ENCODE results near the gene MEIS1. TPM values are rescaled to one million over a fixed set of nuclear protein-coding genes. Genes with fewer than 3 reads are reported as not detected.

The MEIS1 gene
- total RNA-seq, 1 experiment from 2014 or later: 89.4 TPM

DNA sequence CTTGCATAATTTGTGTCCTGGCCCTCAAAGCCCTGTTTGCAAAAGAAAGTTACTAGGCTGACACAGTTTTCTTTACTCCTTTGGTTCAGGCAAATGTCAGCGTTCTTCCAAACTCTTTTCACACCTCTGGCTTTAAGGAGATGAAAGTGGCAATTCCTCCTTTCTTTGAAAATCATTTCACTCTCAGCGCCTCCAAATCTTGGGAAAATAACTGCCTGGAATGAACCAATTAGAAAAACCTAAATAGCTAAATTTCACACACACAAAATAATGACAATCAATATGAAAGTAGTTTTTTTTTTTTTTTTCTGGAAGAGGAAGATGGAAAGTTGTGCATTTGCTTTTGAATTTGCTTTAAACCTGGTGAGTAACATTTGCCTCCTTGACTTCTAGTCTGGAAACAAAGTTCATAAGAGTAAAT lies 1.7 kb downstream of the MEIS1 start:
- H3K4me1 ChIP-seq (ENCODE audit: insufficient read depth, low read length, poor library complexity, severe bottlenecking): peaks cover 12% of the 10 kb centered on the region
- no peaks in the 10 kb centered on the region for H3K27me3 ChIP-seq (replicated peaks; ENCODE audit: insufficient read depth, low read depth, low read length, poor library complexity)
- DNase-seq (ENCODE audit: low spot score): no peak
- peaks cover 39% of the 10 kb centered on the region for H3K36me3 ChIP-seq (ENCODE audit: insufficient read depth, low read length, poor library complexity, severe bottlenecking)
- ChIA-PET CTCF (interaction anchor here (0.6 kb wide), 1 partner anchor 140 kb away, joined by 3 read pairs; no protein-coding TSS in a partner anchor), POLR2A (ENCODE audit: low non-redundant PET) (interaction anchor here (0.6 kb wide), 1 partner anchor 833 kb away, joined by 4 read pairs; no protein-coding TSS in a partner anchor)
- TF ChIP-seq, protein P1, sequence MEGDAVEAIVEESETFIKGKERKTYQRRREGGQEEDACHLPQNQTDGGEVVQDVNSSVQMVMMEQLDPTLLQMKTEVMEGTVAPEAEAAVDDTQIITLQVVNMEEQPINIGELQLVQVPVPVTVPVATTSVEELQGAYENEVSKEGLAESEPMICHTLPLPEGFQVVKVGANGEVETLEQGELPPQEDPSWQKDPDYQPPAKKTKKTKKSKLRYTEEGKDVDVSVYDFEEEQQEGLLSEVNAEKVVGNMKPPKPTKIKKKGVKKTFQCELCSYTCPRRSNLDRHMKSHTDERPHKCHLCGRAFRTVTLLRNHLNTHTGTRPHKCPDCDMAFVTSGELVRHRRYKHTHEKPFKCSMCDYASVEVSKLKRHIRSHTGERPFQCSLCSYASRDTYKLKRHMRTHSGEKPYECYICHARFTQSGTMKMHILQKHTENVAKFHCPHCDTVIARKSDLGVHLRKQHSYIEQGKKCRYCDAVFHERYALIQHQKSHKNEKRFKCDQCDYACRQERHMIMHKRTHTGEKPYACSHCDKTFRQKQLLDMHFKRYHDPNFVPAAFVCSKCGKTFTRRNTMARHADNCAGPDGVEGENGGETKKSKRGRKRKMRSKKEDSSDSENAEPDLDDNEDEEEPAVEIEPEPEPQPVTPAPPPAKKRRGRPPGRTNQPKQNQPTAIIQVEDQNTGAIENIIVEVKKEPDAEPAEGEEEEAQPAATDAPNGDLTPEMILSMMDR (conservative IDR thresholded peaks at IDR 0.05; ENCODE audit: low read depth, low read length): no peak
- no peak for TF ChIP-seq EZH2 (IDR thresholded peaks at IDR 0.05; ENCODE audit: borderline replicate concordance, low read depth, low read length, poor library complexity, severe bottlenecking)
- peak overlapping the region; percentile 95 for H3K27ac ChIP-seq (ENCODE audit: low read depth, low read length, poor library complexity, severe bottlenecking)
- H3K9me3 ChIP-seq (ENCODE audit: low read depth, low read length, poor library complexity, severe bottlenecking): no peaks in the 10 kb centered on the region
- intact Hi-C loops (cut with micrococcal nuclease; ENCODE audit: unreplicated experiment): loop anchor here (10.0 kb wide), 1 partner anchor 1218 kb away; no protein-coding TSS in a partner anchor
- peak overlapping the region; percentile 59 for H3K4me3 ChIP-seq (ENCODE audit: low read depth, low read length, poor library complexity, severe bottlenecking)
- no TSS peak for BruUV-seq (replicated peaks)

DNA sequence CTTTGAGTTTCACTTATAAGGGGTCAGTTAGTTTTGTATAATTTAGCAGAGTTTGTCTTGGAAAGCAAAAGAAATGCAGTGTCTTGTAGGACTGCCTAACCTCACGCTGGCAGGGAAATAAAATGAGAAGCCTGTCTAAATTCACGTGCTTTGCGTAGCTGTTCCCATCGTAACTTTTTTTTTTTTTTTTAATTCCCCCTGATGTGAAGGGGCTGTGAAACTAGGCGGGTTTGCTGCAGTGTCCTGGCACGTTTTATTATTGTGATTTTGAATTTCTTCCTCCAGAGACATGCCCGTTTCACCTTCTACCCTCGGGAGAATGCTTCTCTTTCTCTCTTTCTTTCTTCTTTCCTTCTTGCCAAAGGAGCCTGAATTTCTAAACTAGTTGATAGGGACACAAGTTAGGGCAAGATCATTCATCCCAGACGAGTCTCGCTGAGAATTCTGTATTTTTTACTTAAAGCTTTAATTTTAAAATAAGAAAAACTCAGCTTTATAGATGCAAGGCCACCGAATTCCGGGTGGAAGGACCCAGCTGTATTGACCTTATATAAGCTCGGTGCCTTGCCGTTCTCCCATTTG lies 2.3 kb downstream of the MEIS1 start:
- no TSS peak for BruUV-seq (replicated peaks)
- Histone ChIP-seq H3K36me3 (ENCODE audit: insufficient read depth, low read length, poor library complexity, severe bottlenecking) (peaks cover 45% of the 10 kb centered on the region), H3K4me3 (ENCODE audit: low read depth, low read length, poor library complexity, severe bottlenecking) (peak overlapping the region; percentile 59), H3K27ac (ENCODE audit: low read depth, low read length, poor library complexity, severe bottlenecking) (peak overlapping the region; percentile 95), H3K27me3 (replicated peaks; ENCODE audit: insufficient read depth, low read depth, low read length, poor library complexity) (no peaks in the 10 kb centered on the region), H3K4me1 (ENCODE audit: insufficient read depth, low read length, poor library complexity, severe bottlenecking) (peaks cover 14% of the 10 kb centered on the region), H3K9me3 (ENCODE audit: low read depth, low read length, poor library complexity, severe bottlenecking) (no peaks in the 10 kb centered on the region)
- ChIA-PET CTCF (no interaction called here), POLR2A (ENCODE audit: low non-redundant PET) (interaction anchor here (0.6 to 0.9 kb wide), 2 partner anchors 40 to 357 kb away, joined by 3 to 4 read pairs; no protein-coding TSS in a partner anchor)
- TF ChIP-seq EZH2 (IDR thresholded peaks at IDR 0.05; ENCODE audit: borderline replicate concordance, low read depth, low read length, poor library complexity, severe bottlenecking): no peak
- TF ChIP-seq, protein P1 (conservative IDR thresholded peaks at IDR 0.05; ENCODE audit: low read depth, low read length): no peak
- DNase-seq (ENCODE audit: low spot score): no peak
- intact Hi-C loops (cut with micrococcal nuclease; ENCODE audit: unreplicated experiment): loop anchor here (10.0 kb wide), 1 partner anchor 1218 kb away; no protein-coding TSS in a partner anchor

DNA sequence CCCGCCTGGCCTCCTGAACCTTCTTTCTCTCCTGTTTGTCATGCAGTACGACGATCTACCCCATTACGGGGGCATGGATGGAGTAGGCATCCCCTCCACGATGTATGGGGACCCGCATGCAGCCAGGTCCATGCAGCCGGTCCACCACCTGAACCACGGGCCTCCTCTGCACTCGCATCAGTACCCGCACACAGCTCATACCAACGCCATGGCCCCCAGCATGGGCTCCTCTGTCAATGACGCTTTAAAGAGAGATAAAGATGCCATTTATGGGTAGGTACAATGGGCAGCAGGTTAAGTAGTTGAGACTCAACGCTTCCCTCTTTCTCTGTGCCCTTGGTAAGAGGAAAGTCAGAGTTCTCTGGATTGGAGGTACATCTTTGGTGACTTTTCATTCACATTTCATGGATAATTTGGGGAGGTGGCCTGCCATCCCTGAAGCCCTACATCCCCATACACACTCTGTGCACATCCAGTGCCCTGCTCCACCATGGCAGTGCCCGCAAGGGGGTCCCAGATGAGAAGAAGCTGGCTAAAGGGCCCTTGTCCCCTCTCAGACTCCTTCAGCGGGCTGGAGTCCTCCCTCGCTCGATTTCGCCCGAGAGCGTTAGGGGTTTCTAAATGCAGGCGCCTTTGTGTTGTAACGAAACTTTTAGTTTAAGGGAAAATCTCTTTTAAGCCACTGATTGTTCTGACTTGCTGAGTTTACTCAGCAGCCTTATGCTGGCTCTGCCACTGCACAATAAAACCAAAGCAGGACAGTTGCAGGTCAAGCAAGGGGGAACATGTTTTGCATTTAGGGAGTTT lies 3.0 kb downstream of the MEIS1 start:
- TF ChIP-seq, protein P1 (conservative IDR thresholded peaks at IDR 0.05; ENCODE audit: low read depth, low read length): no peak
- no peak for TF ChIP-seq EZH2 (IDR thresholded peaks at IDR 0.05; ENCODE audit: borderline replicate concordance, low read depth, low read length, poor library complexity, severe bottlenecking)
- BruUV-seq (replicated peaks): no TSS peak
- H3K4me1 ChIP-seq (ENCODE audit: insufficient read depth, low read length, poor library complexity, severe bottlenecking): peaks cover 19% of the 10 kb centered on the region
- no peaks in the 10 kb centered on the region for H3K27me3 ChIP-seq (replicated peaks; ENCODE audit: insufficient read depth, low read depth, low read length, poor library complexity)
- CTCF ChIA-PET: no interaction called here
- POLR2A ChIA-PET (ENCODE audit: low non-redundant PET): interaction anchor here (0.6 to 0.9 kb wide), 2 partner anchors 39 to 358 kb away, joined by 3 to 4 read pairs; no protein-coding TSS in a partner anchor
- DNase-seq (ENCODE audit: low spot score): peak; percentile 64
- peak overlapping the region; percentile 95 for H3K27ac ChIP-seq (ENCODE audit: low read depth, low read length, poor library complexity, severe bottlenecking)
- intact Hi-C loops (cut with micrococcal nuclease; ENCODE audit: unreplicated experiment): loop anchor here (10.0 kb wide), 1 partner anchor 1217 kb away; no protein-coding TSS in a partner anchor
- peaks cover 52% of the 10 kb centered on the region for H3K36me3 ChIP-seq (ENCODE audit: insufficient read depth, low read length, poor library complexity, severe bottlenecking)
- H3K9me3 ChIP-seq (ENCODE audit: low read depth, low read length, poor library complexity, severe bottlenecking): no peaks in the 10 kb centered on the region
- peak overlapping the region; percentile 59 for H3K4me3 ChIP-seq (ENCODE audit: low read depth, low read length, poor library complexity, severe bottlenecking)
